Measurements from ENCODE around the gene TMEM253. TPM values are rescaled to one million over a fixed set of nuclear protein-coding genes. Genes with fewer than 3 reads are reported as not detected.

TMEM253 gene
- total RNA-seq, 2 experiments from 2014 or later, result not detected

- POLR2A ChIA-PET, result interaction anchor here (0.8 to 1.0 kb wide), 2 partner anchors 12 to 89 kb away, joined by 3 to 5 read pairs; no protein-coding TSS in a partner anchor
- peak; percentile 97 for DNase-seq
- CTCF ChIA-PET, result interaction anchor here (0.8 to 7.1 kb wide), 26 partner anchors 10 to 886 kb away, joined by 3 to 121 read pairs (median 6); partner anchors contain the start of gene ARHGEF40
- no peaks in the 10 kb centered on the region for H3K9me3 Mint-ChIP-seq
- peaks cover 44% of the 10 kb centered on the region for H3K4me1 Mint-ChIP-seq
- peak overlapping the region; percentile 93 for H3K27ac Mint-ChIP-seq
- peaks cover 7% of the 10 kb centered on the region for H3K27me3 Mint-ChIP-seq
- peaks cover 1% of the 10 kb centered on the region for H3K36me3 Mint-ChIP-seq (ENCODE audit: low read depth)
- peak overlapping the region; percentile 87 for H3K4me3 Mint-ChIP-seq
Observed at GRCh38 chr14:21103710-21104447, 3.0 kb downstream of the TMEM253 start.

- H3K27ac Mint-ChIP-seq, result peak overlapping the region; percentile 93
- peaks cover 37% of the 10 kb centered on the region for H3K4me1 Mint-ChIP-seq
- ChIA-PET POLR2A (interaction anchor here (0.7 to 1.0 kb wide), 3 partner anchors 13 to 90 kb away, joined by 3 to 5 read pairs (median 3); no protein-coding TSS in a partner anchor), CTCF (interaction anchor here (0.6 to 7.1 kb wide), 21 partner anchors 11 to 452 kb away, joined by 3 to 121 read pairs (median 6); partner anchors contain the start of gene ARHGEF40)
- no peaks in the 10 kb centered on the region for H3K9me3 Mint-ChIP-seq
- H3K27me3 Mint-ChIP-seq, result peaks cover under 1% of the 10 kb centered on the region
- peaks cover 1% of the 10 kb centered on the region for H3K36me3 Mint-ChIP-seq (ENCODE audit: low read depth)
- peak overlapping the region; percentile 87 for H3K4me3 Mint-ChIP-seq
- peak; percentile 68 for DNase-seq
Observed at GRCh38 chr14:21104448-21105060, 3.7 kb downstream of the TMEM253 start.

DNA sequence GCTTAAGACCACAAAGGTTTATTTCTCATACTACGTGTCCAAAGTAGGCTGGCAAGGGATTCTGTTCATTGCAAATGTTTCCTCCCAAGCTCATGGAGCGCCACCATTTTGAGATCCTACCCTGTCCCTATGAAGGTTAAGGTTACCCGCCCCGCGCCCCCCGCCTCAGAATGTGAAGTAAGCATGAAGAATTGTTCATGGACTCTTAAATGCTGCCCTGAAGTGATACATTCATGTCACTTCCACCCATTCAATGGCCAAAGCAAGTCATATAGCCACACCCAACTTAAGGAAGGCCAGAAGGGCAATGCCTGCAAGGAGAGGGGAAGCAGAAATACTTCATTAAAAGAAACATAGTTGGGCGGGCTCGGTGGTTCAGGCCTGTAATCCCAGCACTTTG, 4.2 kb downstream of the TMEM253 start:
- Mint-ChIP-seq H3K27ac (peak overlapping the region; percentile 93), H3K36me3 (ENCODE audit: low read depth) (peaks cover 1% of the 10 kb centered on the region), H3K9me3 (no peaks in the 10 kb centered on the region), H3K4me1 (peaks cover 37% of the 10 kb centered on the region), H3K4me3 (peak overlapping the region; percentile 87), H3K27me3 (no peaks in the 10 kb centered on the region)
- no peak for DNase-seq
- ChIA-PET POLR2A (interaction anchor here (0.7 kb wide), 1 partner anchor 18 kb away, joined by 3 read pairs; no protein-coding TSS in a partner anchor), CTCF (interaction anchor here (0.6 to 7.1 kb wide), 16 partner anchors 11 to 314 kb away, joined by 3 to 121 read pairs (median 7); partner anchors contain the start of gene ARHGEF40)

GRCh38 chr14:21106176-21106497, 5.3 kb downstream of the TMEM253 start:
- Mint-ChIP-seq H3K36me3 (ENCODE audit: low read depth) (peaks cover 1% of the 10 kb centered on the region), H3K4me3 (no peak overlapping the region), H3K4me1 (peaks cover 38% of the 10 kb centered on the region), H3K27ac (no peak overlapping the region), H3K27me3 (no peaks in the 10 kb centered on the region), H3K9me3 (no peaks in the 10 kb centered on the region)
- ChIA-PET POLR2A (no interaction called here), CTCF (interaction anchor here (6.3 to 7.1 kb wide), 2 partner anchors 13 to 91 kb away, joined by 92 to 121 read pairs; no protein-coding TSS in a partner anchor)
- DNase-seq, result no peak

DNA sequence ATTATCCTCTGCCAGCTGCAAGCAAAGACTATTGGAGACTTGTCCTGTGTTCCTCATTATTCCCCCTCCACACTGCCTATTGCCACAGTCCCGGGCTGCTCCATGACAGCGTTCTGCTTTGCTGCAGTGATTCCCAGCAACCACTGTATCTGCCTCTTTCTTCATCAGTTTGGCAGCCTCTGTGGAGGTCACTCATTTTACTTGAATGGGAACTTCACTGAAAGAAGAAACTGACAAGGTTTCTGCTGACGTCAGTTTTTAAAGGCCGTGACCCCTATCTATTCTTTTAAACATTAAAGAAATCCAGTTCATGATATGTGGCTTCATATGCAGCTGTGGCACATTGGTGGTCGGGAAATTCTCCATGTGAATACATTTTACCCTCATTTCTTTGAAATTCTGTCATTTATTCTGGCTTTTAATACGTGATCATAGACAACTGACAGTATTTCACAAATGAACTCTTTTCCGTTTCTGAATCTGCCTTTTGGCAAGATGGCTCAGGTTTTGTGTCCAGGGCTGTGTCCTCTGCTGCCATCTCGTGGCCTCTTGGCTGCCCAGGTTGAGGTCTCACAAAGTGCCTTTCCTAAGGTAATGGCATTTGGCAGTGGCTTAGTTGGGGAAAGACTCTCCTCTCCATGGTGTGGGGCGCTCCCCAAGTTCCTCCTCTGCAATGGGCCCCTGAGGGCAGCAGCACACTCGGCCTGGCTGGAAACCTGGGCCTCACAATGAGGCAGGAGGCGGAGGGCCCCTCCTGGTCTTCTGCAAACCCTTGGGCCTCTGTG, 5.8 kb downstream of the TMEM253 start:
- peaks cover 34% of the 10 kb centered on the region for H3K4me1 Mint-ChIP-seq
- DNase-seq, result peak; percentile 81
- H3K36me3 Mint-ChIP-seq (ENCODE audit: low read depth), result peaks cover 1% of the 10 kb centered on the region
- no peaks in the 10 kb centered on the region for H3K9me3 Mint-ChIP-seq
- H3K4me3 Mint-ChIP-seq, result no peak overlapping the region
- ChIA-PET POLR2A (no interaction called here), CTCF (interaction anchor here (0.6 to 6.3 kb wide), 2 partner anchors 13 to 18 kb away, joined by 3 to 121 read pairs; no protein-coding TSS in a partner anchor)
- H3K27me3 Mint-ChIP-seq, result no peaks in the 10 kb centered on the region
- H3K27ac Mint-ChIP-seq, result no peak overlapping the region

DNA sequence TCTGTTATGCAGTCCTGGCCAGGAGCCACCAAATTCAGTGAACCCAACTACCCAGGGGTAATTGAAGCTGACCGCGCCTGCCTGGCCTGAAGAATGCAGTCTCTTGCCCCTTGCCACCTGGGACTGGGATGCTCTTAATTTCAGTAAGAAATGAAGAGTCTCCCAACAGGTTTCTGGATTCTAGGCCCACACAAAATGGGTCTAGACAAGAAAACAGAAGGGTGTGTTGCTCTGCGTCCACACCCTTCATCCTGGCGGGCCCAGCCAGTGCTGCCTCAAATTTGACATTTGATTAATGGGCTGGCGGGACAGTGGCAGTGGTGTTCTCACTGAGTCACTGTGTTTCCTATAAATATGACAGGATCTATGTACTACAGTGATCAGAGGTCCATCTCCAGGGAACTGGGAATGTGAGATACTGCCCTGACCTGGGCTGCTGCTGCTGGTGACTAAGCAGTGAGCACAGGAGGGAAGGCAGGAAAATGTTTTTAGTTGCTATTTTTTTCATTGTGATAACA, 6.5 kb downstream of the TMEM253 start:
- Mint-ChIP-seq H3K36me3 (ENCODE audit: low read depth) (peaks cover 1% of the 10 kb centered on the region), H3K27ac (no peak overlapping the region), H3K4me1 (peaks cover 28% of the 10 kb centered on the region), H3K27me3 (no peaks in the 10 kb centered on the region), H3K9me3 (no peaks in the 10 kb centered on the region), H3K4me3 (no peak overlapping the region)
- DNase-seq, result no peak
- ChIA-PET CTCF (interaction anchor here (0.6 kb wide), 1 partner anchor 19 kb away, joined by 3 read pairs; no protein-coding TSS in a partner anchor), POLR2A (no interaction called here)

GRCh38 chr14:21108791-21109190, 7.9 kb downstream of the TMEM253 start:
- Mint-ChIP-seq H3K27me3 (no peaks in the 10 kb centered on the region), H3K27ac (no peak overlapping the region), H3K36me3 (ENCODE audit: low read depth) (peaks cover 1% of the 10 kb centered on the region), H3K4me1 (peaks cover 17% of the 10 kb centered on the region), H3K4me3 (no peak overlapping the region), H3K9me3 (no peaks in the 10 kb centered on the region)
- ChIA-PET POLR2A (no interaction called here), CTCF (interaction anchor here (1.0 to 2.7 kb wide), 3 partner anchors 16 to 94 kb away, joined by 3 to 14 read pairs (median 4); no protein-coding TSS in a partner anchor)
- no peak for DNase-seq

GRCh38 chr14:21109377-21110138, 8.7 kb downstream of the TMEM253 start:
- Mint-ChIP-seq H3K4me3 (no peak overlapping the region), H3K36me3 (ENCODE audit: low read depth) (peaks cover 1% of the 10 kb centered on the region)
- POLR2A ChIA-PET, result no interaction called here

GRCh38 chr14:21112255-21112654, 11.4 kb downstream of the TMEM253 start:
- no peak overlapping the region for H3K4me3 Mint-ChIP-seq
- H3K36me3 Mint-ChIP-seq (ENCODE audit: low read depth), result no peaks in the 10 kb centered on the region
- CTCF ChIA-PET, result no interaction called here
- no peak for DNase-seq
- peaks cover 4% of the 10 kb centered on the region for H3K4me1 Mint-ChIP-seq
- no peaks in the 10 kb centered on the region for H3K9me3 Mint-ChIP-seq
- H3K27me3 Mint-ChIP-seq, result no peaks in the 10 kb centered on the region
- no peak overlapping the region for H3K27ac Mint-ChIP-seq
- POLR2A ChIA-PET, result no interaction called here

More at GRCh38 chr14:21109377-21110138, 8.7 kb downstream of the TMEM253 start:
- Mint-ChIP-seq H3K27me3 (no peaks in the 10 kb centered on the region), H3K9me3 (no peaks in the 10 kb centered on the region), H3K27ac (no peak overlapping the region), H3K4me1 (peaks cover 15% of the 10 kb centered on the region)
- CTCF ChIA-PET, result interaction anchor here (1.0 to 2.7 kb wide), 5 partner anchors 10 to 95 kb away, joined by 3 to 14 read pairs (median 4); no protein-coding TSS in a partner anchor
- no peak for DNase-seq

DNA sequence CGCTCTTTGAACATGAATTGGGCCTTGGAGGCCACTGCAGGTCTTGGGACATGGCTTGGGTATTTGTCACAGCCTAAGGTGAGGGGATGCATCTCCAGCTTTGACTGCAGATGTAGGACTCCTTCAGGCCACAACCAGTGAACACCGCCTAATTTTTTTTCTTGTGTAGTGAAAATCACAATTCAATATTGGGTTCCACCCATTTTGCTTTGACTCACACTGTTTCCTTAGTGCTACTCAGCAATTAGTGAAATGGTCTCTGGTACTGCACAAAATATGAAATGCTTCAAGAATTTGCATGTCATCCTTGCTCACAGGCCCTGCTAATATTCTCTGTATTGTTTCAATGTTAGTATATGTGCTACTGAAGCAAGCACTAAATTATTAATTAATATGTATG, 12.5 kb downstream of the TMEM253 start:
- ChIA-PET POLR2A (no interaction called here), CTCF (no interaction called here)
- Mint-ChIP-seq H3K4me3 (no peak overlapping the region), H3K27ac (no peak overlapping the region), H3K36me3 (ENCODE audit: low read depth) (no peaks in the 10 kb centered on the region), H3K4me1 (peaks cover 4% of the 10 kb centered on the region), H3K9me3 (no peaks in the 10 kb centered on the region), H3K27me3 (no peaks in the 10 kb centered on the region)
- no peak for DNase-seq

DNA sequence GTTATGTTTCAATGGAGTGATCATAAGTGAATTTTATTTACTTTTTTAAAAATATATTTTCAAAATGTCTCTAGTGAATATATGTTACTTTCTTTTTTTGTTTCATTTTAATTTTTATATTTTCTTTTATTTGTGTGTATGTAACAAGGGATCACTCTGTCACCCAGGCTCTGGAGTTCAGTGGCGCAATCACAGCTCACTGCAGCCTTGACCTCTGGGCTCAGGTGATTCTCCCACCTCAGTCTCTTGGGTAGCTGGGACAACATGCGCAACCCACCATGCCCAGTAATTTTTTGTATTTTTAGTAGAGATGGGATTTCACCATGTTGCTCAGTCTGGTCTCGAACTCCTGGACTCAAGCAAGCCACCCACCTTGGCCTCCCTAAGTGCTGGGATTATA, 18.1 kb downstream of the TMEM253 start:
- POLR2A ChIA-PET, result no interaction called here
- H3K4me1 Mint-ChIP-seq, result peaks cover 3% of the 10 kb centered on the region
- peaks cover 9% of the 10 kb centered on the region for H3K27me3 Mint-ChIP-seq
- H3K27ac Mint-ChIP-seq, result no peak overlapping the region
- H3K4me3 Mint-ChIP-seq, result no peak overlapping the region
- no peak for DNase-seq
- no peaks in the 10 kb centered on the region for H3K36me3 Mint-ChIP-seq (ENCODE audit: low read depth)
- CTCF ChIA-PET, result interaction anchor here (1.7 kb wide), 1 partner anchor 9 kb away, joined by 4 read pairs; no protein-coding TSS in a partner anchor
- H3K9me3 Mint-ChIP-seq, result no peaks in the 10 kb centered on the region

- ChIA-PET CTCF (no interaction called here), POLR2A (no interaction called here)
- no peaks in the 10 kb centered on the region for H3K9me3 Mint-ChIP-seq
Observed at GRCh38 chr14:21120686-21121085, 19.8 kb downstream of the TMEM253 start.

More at GRCh38 chr14:21120686-21121085, 19.8 kb downstream of the TMEM253 start:
- no peak for DNase-seq
- Mint-ChIP-seq H3K27me3 (peaks cover 14% of the 10 kb centered on the region), H3K36me3 (ENCODE audit: low read depth) (no peaks in the 10 kb centered on the region), H3K27ac (no peak overlapping the region), H3K4me1 (peaks cover 3% of the 10 kb centered on the region), H3K4me3 (no peak overlapping the region)
